ENCODE measurements around the gene IL19. TPM values are rescaled to one million over a fixed set of nuclear protein-coding genes. Genes with fewer than 3 reads are reported as not detected.

Gene IL19
- total and polyA plus RNA-seq, 9 of the 15 experiments (the other 6 are each of a cell fraction or from before 2014, with no cell fraction given): not detected

DNA sequence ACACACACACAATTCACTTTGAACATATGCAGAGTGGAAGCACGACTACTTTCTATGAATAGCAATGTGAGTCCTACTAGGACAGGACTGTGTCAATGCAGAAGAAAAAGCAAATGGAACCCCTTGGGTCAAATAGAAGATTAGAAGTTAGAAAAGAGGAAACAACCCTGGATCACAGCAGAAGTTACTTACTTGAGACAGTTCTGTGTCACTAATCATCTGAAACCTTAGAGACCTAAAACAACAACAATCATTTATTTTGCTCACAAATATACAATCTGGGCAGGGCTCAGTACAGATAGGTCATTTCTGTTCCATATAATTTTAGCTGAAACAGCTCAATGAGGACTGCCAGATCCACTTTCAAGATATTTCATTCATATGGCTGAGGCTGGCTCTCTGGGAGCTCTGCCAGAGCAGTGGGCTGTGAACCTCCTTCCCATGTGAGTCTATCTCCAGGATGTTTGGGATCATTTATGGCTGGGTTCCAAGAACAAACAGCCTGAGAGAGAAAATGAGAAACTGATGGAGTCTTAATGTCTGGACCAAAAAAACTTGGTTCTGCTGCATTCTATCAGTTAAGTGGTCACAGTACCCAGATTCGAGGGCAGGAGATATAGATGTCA, 44.3 kb downstream of the IL19 start (continued):
- TF ChIP-seq PREB (CRISPR knock-in tag; IDR thresholded peaks at IDR 0.05) (no peak), MAFG (tag; conservative IDR thresholded peaks at IDR 0.05) (0 out of 2 replicates have a peak, but pooled peaks have one; percentile 20), BCOR (IDR thresholded peaks at IDR 0.05) (no peak), KDM4B (IDR thresholded peaks at IDR 0.05; ENCODE audit: borderline replicate concordance in 2 of 2, low read depth in 1 of 2) (no peak), RCOR1 (IDR thresholded peaks at IDR 0.05; ENCODE audit: borderline replicate concordance in 1 of 2, low read depth in 2 of 2, low read length in 2 of 2) (0 out of 4 replicates have a peak, but pooled peaks of 1 of the 2 experiments have one; percentile 24), NFIC (IDR thresholded peaks at IDR 0.05) (peak; percentile 38; the same call in 1 of the 2 replicates), E2F1 (CRISPR knock-in tag; IDR thresholded peaks at IDR 0.05) (no peak), ZFP36 (IDR thresholded peaks at IDR 0.05; ENCODE audit: low read depth, low read length, partially characterized antibody) (no peak), HINFP (tag; conservative IDR thresholded peaks at IDR 0.05; ENCODE audit: low read depth) (0 out of 2 replicates have a peak, but pooled peaks have one; percentile 5), CC2D1A (IDR thresholded peaks at IDR 0.05) (no peak), SIN3A (IDR thresholded peaks at IDR 0.05; ENCODE audit: borderline replicate concordance in 2 of 2, control insufficient read depth in 1 of 2, low read depth in 2 of 2, low read length in 2 of 2) (no peak)
- TF ChIP-seq, protein P1, sequence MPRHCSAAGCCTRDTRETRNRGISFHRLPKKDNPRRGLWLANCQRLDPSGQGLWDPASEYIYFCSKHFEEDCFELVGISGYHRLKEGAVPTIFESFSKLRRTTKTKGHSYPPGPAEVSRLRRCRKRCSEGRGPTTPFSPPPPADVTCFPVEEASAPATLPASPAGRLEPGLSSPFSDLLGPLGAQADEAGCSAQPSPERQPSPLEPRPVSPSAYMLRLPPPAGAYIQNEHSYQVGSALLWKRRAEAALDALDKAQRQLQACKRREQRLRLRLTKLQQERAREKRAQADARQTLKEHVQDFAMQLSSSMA (CRISPR knock-in tag; IDR thresholded peaks at IDR 0.05): no peak
- TF ChIP-seq, protein P2, sequence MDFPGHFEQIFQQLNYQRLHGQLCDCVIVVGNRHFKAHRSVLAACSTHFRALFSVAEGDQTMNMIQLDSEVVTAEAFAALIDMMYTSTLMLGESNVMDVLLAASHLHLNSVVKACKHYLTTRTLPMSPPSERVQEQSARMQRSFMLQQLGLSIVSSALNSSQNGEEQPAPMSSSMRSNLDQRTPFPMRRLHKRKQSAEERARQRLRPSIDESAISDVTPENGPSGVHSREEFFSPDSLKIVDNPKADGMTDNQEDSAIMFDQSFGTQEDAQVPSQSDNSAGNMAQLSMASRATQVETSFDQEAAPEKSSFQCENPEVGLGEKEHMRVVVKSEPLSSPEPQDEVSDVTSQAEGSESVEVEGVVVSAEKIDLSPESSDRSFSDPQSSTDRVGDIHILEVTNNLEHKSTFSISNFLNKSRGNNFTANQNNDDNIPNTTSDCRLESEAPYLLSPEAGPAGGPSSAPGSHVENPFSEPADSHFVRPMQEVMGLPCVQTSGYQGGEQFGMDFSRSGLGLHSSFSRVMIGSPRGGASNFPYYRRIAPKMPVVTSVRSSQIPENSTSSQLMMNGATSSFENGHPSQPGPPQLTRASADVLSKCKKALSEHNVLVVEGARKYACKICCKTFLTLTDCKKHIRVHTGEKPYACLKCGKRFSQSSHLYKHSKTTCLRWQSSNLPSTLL (IDR thresholded peaks at IDR 0.05): no peak
- TF ChIP-seq, protein P3, sequence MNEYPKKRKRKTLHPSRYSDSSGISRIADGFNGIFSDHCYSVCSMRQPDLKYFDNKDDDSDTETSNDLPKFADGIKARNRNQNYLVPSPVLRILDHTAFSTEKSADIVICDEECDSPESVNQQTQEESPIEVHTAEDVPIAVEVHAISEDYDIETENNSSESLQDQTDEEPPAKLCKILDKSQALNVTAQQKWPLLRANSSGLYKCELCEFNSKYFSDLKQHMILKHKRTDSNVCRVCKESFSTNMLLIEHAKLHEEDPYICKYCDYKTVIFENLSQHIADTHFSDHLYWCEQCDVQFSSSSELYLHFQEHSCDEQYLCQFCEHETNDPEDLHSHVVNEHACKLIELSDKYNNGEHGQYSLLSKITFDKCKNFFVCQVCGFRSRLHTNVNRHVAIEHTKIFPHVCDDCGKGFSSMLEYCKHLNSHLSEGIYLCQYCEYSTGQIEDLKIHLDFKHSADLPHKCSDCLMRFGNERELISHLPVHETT (CRISPR knock-in tag; conservative IDR thresholded peaks at IDR 0.05 in 1 of 2, IDR thresholded peaks at IDR 0.05 in 1 of 2): no peak
- TF ChIP-seq, protein P4, sequence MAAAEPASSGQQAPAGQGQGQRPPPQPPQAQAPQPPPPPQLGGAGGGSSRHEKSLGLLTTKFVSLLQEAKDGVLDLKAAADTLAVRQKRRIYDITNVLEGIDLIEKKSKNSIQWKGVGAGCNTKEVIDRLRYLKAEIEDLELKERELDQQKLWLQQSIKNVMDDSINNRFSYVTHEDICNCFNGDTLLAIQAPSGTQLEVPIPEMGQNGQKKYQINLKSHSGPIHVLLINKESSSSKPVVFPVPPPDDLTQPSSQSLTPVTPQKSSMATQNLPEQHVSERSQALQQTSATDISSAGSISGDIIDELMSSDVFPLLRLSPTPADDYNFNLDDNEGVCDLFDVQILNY (CRISPR knock-in tag; IDR thresholded peaks at IDR 0.05): no peak

All from K562 (cell line).